IMR-90 (cell line): ENCODE measurements around the gene ENPP6. TPM values are rescaled to one million over a fixed set of nuclear protein-coding genes. Genes with fewer than 3 reads are reported as not detected.
A peak's percentile ranks its signal among the peaks of the same experiment; 100 is the strongest.

Experiments used
- ATAC-seq: fragments of 200-7000 bp; cut with Tn5 transposase; 2 replicates; pipeline ENCODE4 v1.9.1; 2020; ENCODE audit warnings: low read depth, mild to moderate bottlenecking, moderate library complexity
- BruUV-seq: library from RNA; stranded (reverse); fragments of 400-500 nt; replicated peaks from 2 replicates; lab custom pipeline; 2021; lab: Mats Ljungman, UMichigan
- CTCF ChIA-PET: fragments of 300-600 bp; formaldehyde crosslinking; extraction: SDS; loops from one replicate; lab custom pipeline; 2021; ENCODE audit warnings: antibody characterized with exemption; lab: Yijun Ruan, JAX
- POLR2A ChIA-PET: fragments of 300-600 bp; sonication (Branson Sonifier 250); formaldehyde crosslinking; loops from one replicate; lab custom pipeline; 2022; ENCODE audit warnings: antibody characterized with exemption; ENCODE audit not compliant: unreplicated experiment; lab: Charles Lee
- DNase-seq: peaks from one replicate; pipeline ENCODE4 v3.0.0; 2013
- H2AFZ ChIP-seq: replicated peaks from 2 replicates; pipeline ENCODE3; 2013; ENCODE audit warnings: low read length, mild to moderate bottlenecking; ENCODE audit not compliant: poor library complexity
- H2AK5ac ChIP-seq: 2 replicates; pipeline ENCODE4 v1.6.1; 2013; ENCODE audit warnings: low read depth, low read length, inconsistent platforms
- H2AK9ac ChIP-seq: replicated peaks from 2 replicates; pipeline ENCODE3; 2013; ENCODE audit warnings: mild to moderate bottlenecking, low read depth, low read length, moderate library complexity; ENCODE audit not compliant: poor library complexity
- H2BK120ac ChIP-seq: 2 replicates; pipeline ENCODE4 v1.6.1; 2013; ENCODE audit warnings: low read depth, low read length, inconsistent platforms
- H2BK15ac ChIP-seq: 3 replicates; pipeline ENCODE4 v1.6.1; 2013; ENCODE audit warnings: low read depth, low read length, inconsistent platforms
- H2BK20ac ChIP-seq: 2 replicates; pipeline ENCODE4 v1.6.1; 2013; ENCODE audit warnings: low read depth, mild to moderate bottlenecking, inconsistent platforms, low read length, moderate library complexity
- H2BK5ac ChIP-seq: 2 replicates; pipeline ENCODE4 v1.6.1; 2013; ENCODE audit warnings: mild to moderate bottlenecking, low read depth, low read length, inconsistent platforms; ENCODE audit not compliant: poor library complexity, severe bottlenecking
- H3K14ac ChIP-seq: replicated peaks from 2 replicates; pipeline ENCODE4 v1.6.1; 2013; ENCODE audit warnings: low read depth, low read length, inconsistent platforms
- H3K18ac ChIP-seq: 2 replicates; pipeline ENCODE4 v1.6.1; 2013; ENCODE audit warnings: low read depth, low read length, control low read depth
- H3K23ac ChIP-seq: 2 replicates; pipeline ENCODE4 v1.6.1; 2013; ENCODE audit warnings: low read depth, low read length, inconsistent platforms
- H3K27ac ChIP-seq: 2 replicates; pipeline ENCODE4 v1.5.1; 2013; ENCODE audit warnings: mild to moderate bottlenecking, control low read depth, low read length; ENCODE audit not compliant: insufficient read depth
- H3K27me3 ChIP-seq: 2 replicates; pipeline ENCODE4 v1.6.1; 2013; ENCODE audit warnings: low read length; ENCODE audit not compliant: control insufficient read depth, insufficient read depth
- H3K36me3 ChIP-seq: 2 replicates; pipeline ENCODE4 v1.6.1; 2013; ENCODE audit warnings: low read length, mixed read lengths; ENCODE audit not compliant: control insufficient read depth, insufficient read depth
- H3K4ac ChIP-seq: 2 replicates; pipeline ENCODE4 v1.6.1; 2013; ENCODE audit warnings: low read depth, low read length, inconsistent platforms
- H3K4me1 ChIP-seq: 2 replicates; pipeline ENCODE4 v1.6.1; 2013; ENCODE audit warnings: low read length, mixed read lengths; ENCODE audit not compliant: control insufficient read depth, insufficient read depth
- H3K4me2 ChIP-seq: 2 replicates; pipeline ENCODE4 v1.6.1; 2013; ENCODE audit warnings: low read depth, mild to moderate bottlenecking, control low read depth, low read length, moderate library complexity
- H3K4me3 ChIP-seq: 2 replicates; pipeline ENCODE4 v1.5.1; 2013; ENCODE audit warnings: low read depth, mild to moderate bottlenecking, control low read depth, low read length, moderate library complexity; ENCODE audit not compliant: insufficient read depth
- H3K56ac ChIP-seq: 2 replicates; pipeline ENCODE4 v1.6.1; 2013; ENCODE audit warnings: low read length, inconsistent platforms; ENCODE audit not compliant: insufficient read depth; ENCODE audit errors: extremely low read depth
- H3K79me1 ChIP-seq, 2 experiments: 2 replicates each; pipeline ENCODE4 v1.6.1; 2013; ENCODE audit warnings: low read length in 2 of 2, inconsistent platforms in 1 of 2, low read depth in 1 of 2
- H3K9ac ChIP-seq: 2 replicates; pipeline ENCODE4 v1.6.1; 2013; ENCODE audit warnings: low read depth, low read length, control low read depth
- H3K9me1 ChIP-seq: 2 replicates; pipeline ENCODE4 v1.6.1; 2013; ENCODE audit warnings: low read length, inconsistent platforms; ENCODE audit not compliant: insufficient read depth
- H3K9me3 ChIP-seq: 2 replicates; pipeline ENCODE4 v1.6.1; 2013; ENCODE audit warnings: low read length; ENCODE audit not compliant: control insufficient read depth, insufficient read depth
- H4K20me1 ChIP-seq: 2 replicates; pipeline ENCODE4 v1.6.1; 2013; ENCODE audit warnings: low read length, inconsistent platforms; ENCODE audit not compliant: insufficient read depth
- H4K5ac ChIP-seq: 2 replicates; pipeline ENCODE4 v1.6.1; 2013; ENCODE audit warnings: mild to moderate bottlenecking, low read depth, low read length, control low read depth
- H4K8ac ChIP-seq, 2 experiments: 2 replicates each; pipeline ENCODE4 v1.6.1; 2013; ENCODE audit warnings: low read depth in 2 of 2, low read length in 2 of 2, control low read depth in 1 of 2, inconsistent platforms in 1 of 2
- H4K91ac ChIP-seq: 2 replicates; pipeline ENCODE4 v1.6.1; 2013; ENCODE audit warnings: low read depth, low read length, inconsistent platforms; ENCODE audit not compliant: insufficient read depth
- BHLHE40 ChIP-seq: fragments of 150-350 bp; IDR thresholded peaks from 2 replicates; pipeline ENCODE4 v1.6.1; 2016; ENCODE audit warnings: mild to moderate bottlenecking, low read depth, low read length
- CEBPB ChIP-seq: IDR thresholded peaks from 2 replicates; pipeline ENCODE4 v1.6.1; 2012; ENCODE audit warnings: low read depth, low read length, improper control_type of control experiment
- CHD1 ChIP-seq: IDR thresholded peaks from 2 replicates; pipeline ENCODE4 v1.6.1; 2012; ENCODE audit warnings: low read depth, low read length, improper control_type of control experiment
- MAFK ChIP-seq: IDR thresholded peaks from 2 replicates; pipeline ENCODE4 v1.6.1; 2012; ENCODE audit warnings: low read depth, low read length, improper control_type of control experiment
- MAZ ChIP-seq: IDR thresholded peaks from 2 replicates; pipeline ENCODE4 v1.6.1; 2012; ENCODE audit warnings: low read depth, mild to moderate bottlenecking, low read length, improper control_type of control experiment, moderate library complexity, borderline replicate concordance
- POLR2A ChIP-seq: IDR thresholded peaks from 2 replicates; pipeline ENCODE4 v1.6.1; 2012; ENCODE audit warnings: mild to moderate bottlenecking, low read depth, low read length
- RAD21 ChIP-seq: IDR thresholded peaks from 2 replicates; pipeline ENCODE4 v1.6.1; 2012; ENCODE audit warnings: low read length, improper control_type of control experiment
- RFX5 ChIP-seq: IDR thresholded peaks from 2 replicates; pipeline ENCODE4 v1.8.0; 2012; ENCODE audit warnings: low read depth, mild to moderate bottlenecking, low read length, moderate library complexity
- SMC3 ChIP-seq: fragments of 150-350 bp; IDR thresholded peaks from 2 replicates; pipeline ENCODE4 v1.6.1; 2016; ENCODE audit warnings: low read depth, mild to moderate bottlenecking, antibody characterized with exemption, low read length, moderate library complexity
- WGBS, 2 experiments: methylation state at CpG; one replicate each; pipeline versions ENCODE4 v1.1.5 to v1.1.7; 2013; ENCODE audit warnings: missing lambda C conversion rate in 2 of 2; ENCODE audit not compliant: insufficient read length in 1 of 2; ENCODE audit errors: extremely low coverage in 2 of 2; 5-methylcytosine and 5-hydroxymethylcytosine counted together
- dilution Hi-C: fragments of 300-500 bp; cut with HindIII; formaldehyde crosslinking; loops from one replicate; pipeline ENCODE4 v1.14.3; 2018; ENCODE audit warnings: low sequenced_read_pairs; ENCODE audit not compliant: unreplicated experiment
- in situ Hi-C: fragments of 300-500 bp; cut with MboI; formaldehyde crosslinking; loops from 3 replicates; pipeline ENCODE4 v1.14.3; 2019; ENCODE audit warnings: low sequenced_read_pairs, inconsistent platforms, mixed read lengths
- intact Hi-C: fragments of 100-400 bp; cut with micrococcal nuclease; formaldehyde crosslinking; loops from 2 replicates; pipeline ENCODE4 v1.10.0; 2022
- polyA plus RNA-seq, 3 experiments: library from polyadenylated mRNA; depleted of rRNA; stranded (reverse); fragments of >200 nt; gene quantifications; 2 replicates each; pipeline ENCODE4 v1.2.3, GENCODE V29; 2012; ENCODE audit warnings: low replicate concordance in 1 of 3
- total RNA-seq: library from RNA; depleted of rRNA; stranded (reverse); fragments of >200 nt; gene quantifications from 2 replicates; pipeline ENCODE4 v1.2.3, GENCODE V29; 2012
- TF ChIP-seq, protein P1 (sequence below): conservative IDR thresholded peaks from 2 replicates; pipeline ENCODE4 v1.5.1; 2012; ENCODE audit warnings: mild to moderate bottlenecking, low read depth, low read length, improper control_type of control experiment
- TF ChIP-seq, protein P2 (sequence below): fragments of 150-350 bp; IDR thresholded peaks from 2 replicates; pipeline ENCODE4 v1.6.1; 2017; ENCODE audit warnings: mild to moderate bottlenecking, antibody characterized with exemption, low read length, low read depth
- TF ChIP-seq, protein P3 (sequence below): fragments of 150-350 bp; IDR thresholded peaks from 2 replicates; pipeline ENCODE4 v1.6.1; 2016; ENCODE audit warnings: low read depth, mild to moderate bottlenecking, low read length, moderate library complexity, borderline replicate concordance

Gene ENPP6
- total and polyA plus RNA-seq, 2 of the 4 experiments (the other 2 are of a cell fraction) = not detected

DNA sequence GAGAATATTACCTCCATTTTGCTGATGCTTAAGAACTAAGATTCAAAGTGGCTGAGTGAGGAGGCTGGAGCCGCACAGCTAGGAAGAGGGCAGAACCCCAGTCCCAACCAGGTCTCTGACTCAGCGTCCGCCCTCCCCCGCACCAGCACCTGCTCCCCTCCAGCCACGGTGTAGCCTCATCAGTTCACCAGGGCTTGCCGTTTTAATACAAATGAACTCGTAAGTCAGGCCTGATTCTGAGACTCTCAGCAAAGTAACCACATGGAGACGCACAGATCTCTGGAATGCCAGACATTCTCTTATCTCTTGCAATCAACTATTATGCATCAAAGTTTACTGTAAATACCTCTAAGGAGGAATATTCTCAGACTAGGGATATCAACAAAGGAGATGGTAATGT, 52.4 kb downstream of the ENPP6 start:
- no peak overlapping the region for H3K18ac ChIP-seq
- in situ Hi-C loops = no loop called here
- 51% methylated on average over 4 of the region's 8 CpGs; no CpG with 5 or more reads in 1 of the 2 experiments for WGBS, 2 experiments

More for the DNA sequence above, 52.4 kb downstream of the ENPP6 start:
- no peak overlapping the region for H3K56ac ChIP-seq
- H2BK20ac ChIP-seq = no peak overlapping the region
- H2BK120ac ChIP-seq = no peak overlapping the region
- no peak overlapping the region for H3K27ac ChIP-seq
- no peak overlapping the region for H3K4me3 ChIP-seq
- H4K20me1 ChIP-seq = no peaks in the 10 kb centered on the region
- H3K4me1 ChIP-seq = peaks cover 2% of the 10 kb centered on the region; the same call in 1 of the 2 replicates
- H4K8ac ChIP-seq = no peak overlapping the region
- H2BK5ac ChIP-seq = no peak overlapping the region
- intact Hi-C loops (loop anchor here (1.0 to 10.0 kb wide), 5 partner anchors 64 to 690 kb away; partner anchors contain the start of gene STOX2), dilution Hi-C loops (no loop called here)
- no peak overlapping the region for H4K5ac ChIP-seq
- no peaks in the 10 kb centered on the region for H3K79me1 ChIP-seq
- no peaks in the 10 kb centered on the region for H3K9me3 ChIP-seq
- peaks cover 7% of the 10 kb centered on the region; the same call in 1 of the 2 replicates for H3K27me3 ChIP-seq
- H3K9me1 ChIP-seq = no peaks in the 10 kb centered on the region
- no TSS peak for BruUV-seq
- no peak overlapping the region for H3K4me2 ChIP-seq
- no peak overlapping the region for H3K4ac ChIP-seq
- TF ChIP-seq, protein P1, sequence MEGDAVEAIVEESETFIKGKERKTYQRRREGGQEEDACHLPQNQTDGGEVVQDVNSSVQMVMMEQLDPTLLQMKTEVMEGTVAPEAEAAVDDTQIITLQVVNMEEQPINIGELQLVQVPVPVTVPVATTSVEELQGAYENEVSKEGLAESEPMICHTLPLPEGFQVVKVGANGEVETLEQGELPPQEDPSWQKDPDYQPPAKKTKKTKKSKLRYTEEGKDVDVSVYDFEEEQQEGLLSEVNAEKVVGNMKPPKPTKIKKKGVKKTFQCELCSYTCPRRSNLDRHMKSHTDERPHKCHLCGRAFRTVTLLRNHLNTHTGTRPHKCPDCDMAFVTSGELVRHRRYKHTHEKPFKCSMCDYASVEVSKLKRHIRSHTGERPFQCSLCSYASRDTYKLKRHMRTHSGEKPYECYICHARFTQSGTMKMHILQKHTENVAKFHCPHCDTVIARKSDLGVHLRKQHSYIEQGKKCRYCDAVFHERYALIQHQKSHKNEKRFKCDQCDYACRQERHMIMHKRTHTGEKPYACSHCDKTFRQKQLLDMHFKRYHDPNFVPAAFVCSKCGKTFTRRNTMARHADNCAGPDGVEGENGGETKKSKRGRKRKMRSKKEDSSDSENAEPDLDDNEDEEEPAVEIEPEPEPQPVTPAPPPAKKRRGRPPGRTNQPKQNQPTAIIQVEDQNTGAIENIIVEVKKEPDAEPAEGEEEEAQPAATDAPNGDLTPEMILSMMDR = no peak
- TF ChIP-seq RFX5 (no peak), MAZ (no peak), BHLHE40 (no peak), MAFK (no peak), CEBPB (no peak), SMC3 (no peak), RAD21 (no peak), POLR2A (no peak), CHD1 (no peak)
- TF ChIP-seq, protein P2, sequence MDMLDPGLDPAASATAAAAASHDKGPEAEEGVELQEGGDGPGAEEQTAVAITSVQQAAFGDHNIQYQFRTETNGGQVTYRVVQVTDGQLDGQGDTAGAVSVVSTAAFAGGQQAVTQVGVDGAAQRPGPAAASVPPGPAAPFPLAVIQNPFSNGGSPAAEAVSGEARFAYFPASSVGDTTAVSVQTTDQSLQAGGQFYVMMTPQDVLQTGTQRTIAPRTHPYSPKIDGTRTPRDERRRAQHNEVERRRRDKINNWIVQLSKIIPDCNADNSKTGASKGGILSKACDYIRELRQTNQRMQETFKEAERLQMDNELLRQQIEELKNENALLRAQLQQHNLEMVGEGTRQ = no peak
- TF ChIP-seq, protein P3, sequence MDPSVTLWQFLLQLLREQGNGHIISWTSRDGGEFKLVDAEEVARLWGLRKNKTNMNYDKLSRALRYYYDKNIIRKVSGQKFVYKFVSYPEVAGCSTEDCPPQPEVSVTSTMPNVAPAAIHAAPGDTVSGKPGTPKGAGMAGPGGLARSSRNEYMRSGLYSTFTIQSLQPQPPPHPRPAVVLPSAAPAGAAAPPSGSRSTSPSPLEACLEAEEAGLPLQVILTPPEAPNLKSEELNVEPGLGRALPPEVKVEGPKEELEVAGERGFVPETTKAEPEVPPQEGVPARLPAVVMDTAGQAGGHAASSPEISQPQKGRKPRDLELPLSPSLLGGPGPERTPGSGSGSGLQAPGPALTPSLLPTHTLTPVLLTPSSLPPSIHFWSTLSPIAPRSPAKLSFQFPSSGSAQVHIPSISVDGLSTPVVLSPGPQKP = no peak
- H2AK9ac ChIP-seq = no peak overlapping the region
- H3K9ac ChIP-seq = no peak overlapping the region
- H2BK15ac ChIP-seq = no peak overlapping the region
- H4K91ac ChIP-seq = no peak overlapping the region
- H2AFZ ChIP-seq = no peak overlapping the region
- ATAC-seq = no peak
- ChIA-PET POLR2A (no interaction called here), CTCF (interaction anchor here (1.8 kb wide), 1 partner anchor 325 kb away, joined by 5 read pairs; no protein-coding TSS in a partner anchor)
- H3K14ac ChIP-seq = no peak overlapping the region
- no peaks in the 10 kb centered on the region for H3K36me3 ChIP-seq
- peak; percentile 11 for DNase-seq
- H2AK5ac ChIP-seq = no peak overlapping the region
- H3K23ac ChIP-seq = no peak overlapping the region
